ENCODE results near the gene ZNF792. TPM values are rescaled to one million over a fixed set of nuclear protein-coding genes. Genes with fewer than 3 reads are reported as not detected.
"Not testable (repeated sequence)": the region's sequence is repeated elsewhere in the genome, so short reads cannot be mapped to it uniquely, and the experiment has no call there.

ZNF792 gene
- total RNA-seq, 1 donor from 2014 or later: 6.8 TPM

GRCh38 chr19:34994643-34995541 is 30.9 kb upstream of the ZNF792 start:
- intact Hi-C loops (cut with micrococcal nuclease): no loop called here
- Mint-ChIP-seq H3K4me3 (no peak overlapping the region), H3K27me3 (ENCODE audit: insufficient read depth) (peaks cover 2% of the 10 kb centered on the region), H3K27ac (no peak overlapping the region), H3K36me3 (ENCODE audit: low read depth) (peaks cover 4% of the 10 kb centered on the region), H3K9me3 (peaks cover 14% of the 10 kb centered on the region), H3K4me1 (ENCODE audit: low read depth) (peaks cover 39% of the 10 kb centered on the region)
- DNase-seq (ENCODE audit: low spot score): no peak

- H3K36me3 Mint-ChIP-seq (ENCODE audit: low read depth): peaks cover 4% of the 10 kb centered on the region
- H3K9me3 Mint-ChIP-seq: peaks cover 14% of the 10 kb centered on the region
- no peak overlapping the region for H3K27ac Mint-ChIP-seq
- intact Hi-C loops (cut with micrococcal nuclease): no loop called here
- DNase-seq (ENCODE audit: low spot score): no peak
- H3K27me3 Mint-ChIP-seq (ENCODE audit: insufficient read depth): peaks cover 2% of the 10 kb centered on the region
- no peak overlapping the region for H3K4me3 Mint-ChIP-seq
- H3K4me1 Mint-ChIP-seq (ENCODE audit: low read depth): peaks cover 40% of the 10 kb centered on the region
These were observed 30.2 kb upstream of the ZNF792 start for GRCh38 chr19:34994286-34994642.

GRCh38 chr19:34992582-34992981 is 28.6 kb upstream of the ZNF792 start:
- intact Hi-C loops (cut with micrococcal nuclease); H3K27me3 Mint-ChIP-seq (ENCODE audit: insufficient read depth); H3K4me3 Mint-ChIP-seq; H3K36me3 Mint-ChIP-seq (ENCODE audit: low read depth); H3K27ac Mint-ChIP-seq; DNase-seq (ENCODE audit: low spot score): not testable (repeated sequence)
- Mint-ChIP-seq H3K9me3 (peaks cover 14% of the 10 kb centered on the region), H3K4me1 (ENCODE audit: low read depth) (peaks cover 37% of the 10 kb centered on the region)

GRCh38 chr19:34991542-34992333 is 27.7 kb upstream of the ZNF792 start:
- H3K36me3 Mint-ChIP-seq (ENCODE audit: low read depth): peaks cover 4% of the 10 kb centered on the region
- H3K4me1 Mint-ChIP-seq (ENCODE audit: low read depth): peaks cover 29% of the 10 kb centered on the region
- H3K4me3 Mint-ChIP-seq: no peak overlapping the region
- no peak for DNase-seq (ENCODE audit: low spot score)
- H3K9me3 Mint-ChIP-seq: peaks cover 14% of the 10 kb centered on the region
- H3K27me3 Mint-ChIP-seq (ENCODE audit: insufficient read depth): peaks cover 2% of the 10 kb centered on the region
- H3K27ac Mint-ChIP-seq: no peak overlapping the region
- intact Hi-C loops (cut with micrococcal nuclease): no loop called here

GRCh38 chr19:34990578-34991192 is 26.7 kb upstream of the ZNF792 start:
- Mint-ChIP-seq H3K27ac (peak overlapping the region; percentile 83), H3K4me1 (ENCODE audit: low read depth) (peaks cover 33% of the 10 kb centered on the region), H3K9me3 (peaks cover 14% of the 10 kb centered on the region), H3K36me3 (ENCODE audit: low read depth) (peaks cover 4% of the 10 kb centered on the region), H3K4me3 (peak overlapping the region; percentile 35), H3K27me3 (ENCODE audit: insufficient read depth) (peaks cover 2% of the 10 kb centered on the region)
- no peak for DNase-seq (ENCODE audit: low spot score)
- intact Hi-C loops (cut with micrococcal nuclease): loop anchor here (1.0 kb wide), 2 partner anchors 10 to 17 kb away; partner anchors contain the start of gene GRAMD1A

- DNase-seq (ENCODE audit: low spot score): no peak
- peaks cover 14% of the 10 kb centered on the region for H3K9me3 Mint-ChIP-seq
- peaks cover 4% of the 10 kb centered on the region for H3K36me3 Mint-ChIP-seq (ENCODE audit: low read depth)
- no peak overlapping the region for H3K4me3 Mint-ChIP-seq
- H3K27ac Mint-ChIP-seq: peak overlapping the region; percentile 71
- peaks cover 2% of the 10 kb centered on the region for H3K27me3 Mint-ChIP-seq (ENCODE audit: insufficient read depth)
- intact Hi-C loops (cut with micrococcal nuclease): no loop called here
- H3K4me1 Mint-ChIP-seq (ENCODE audit: low read depth): peaks cover 40% of the 10 kb centered on the region
These were observed 25.3 kb upstream of the ZNF792 start for GRCh38 chr19:34989298-34989697.

GRCh38 chr19:34988119-34988518 is 24.1 kb upstream of the ZNF792 start:
- no peak for DNase-seq (ENCODE audit: low spot score)
- Mint-ChIP-seq H3K9me3 (peaks cover 14% of the 10 kb centered on the region), H3K4me1 (ENCODE audit: low read depth) (peaks cover 40% of the 10 kb centered on the region), H3K27ac (no peak overlapping the region), H3K4me3 (no peak overlapping the region), H3K27me3 (ENCODE audit: insufficient read depth) (peaks cover 4% of the 10 kb centered on the region), H3K36me3 (ENCODE audit: low read depth) (peaks cover 4% of the 10 kb centered on the region)
- intact Hi-C loops (cut with micrococcal nuclease): no loop called here

GRCh38 chr19:34985249-34986022 is 21.4 kb upstream of the ZNF792 start:
- peaks cover 6% of the 10 kb centered on the region for H3K27me3 Mint-ChIP-seq (ENCODE audit: insufficient read depth)

GRCh38 chr19:34984287-34984686 is 20.3 kb upstream of the ZNF792 start:
- intact Hi-C loops (cut with micrococcal nuclease): loop anchor here (2.0 kb wide), 1 partner anchor 17 kb away; the partner anchor contains the start of gene GRAMD1A
- Mint-ChIP-seq H3K27ac (no peak overlapping the region), H3K4me3 (no peak overlapping the region), H3K4me1 (ENCODE audit: low read depth) (peaks cover 21% of the 10 kb centered on the region), H3K36me3 (ENCODE audit: low read depth) (no peaks in the 10 kb centered on the region), H3K9me3 (no peaks in the 10 kb centered on the region), H3K27me3 (ENCODE audit: insufficient read depth) (peaks cover 4% of the 10 kb centered on the region)
- DNase-seq (ENCODE audit: low spot score): no peak

More at GRCh38 chr19:34985249-34986022, 21.4 kb upstream of the ZNF792 start:
- DNase-seq (ENCODE audit: low spot score): no peak
- intact Hi-C loops (cut with micrococcal nuclease): loop anchor here (2.0 kb wide), 1 partner anchor 15 kb away; the partner anchor contains the start of gene GRAMD1A
- H3K27ac Mint-ChIP-seq: peak overlapping the region; percentile 64
- H3K36me3 Mint-ChIP-seq (ENCODE audit: low read depth): peaks cover 2% of the 10 kb centered on the region
- peak overlapping the region; percentile 4 for H3K4me3 Mint-ChIP-seq
- no peaks in the 10 kb centered on the region for H3K9me3 Mint-ChIP-seq
- H3K4me1 Mint-ChIP-seq (ENCODE audit: low read depth): peaks cover 29% of the 10 kb centered on the region

- H3K27me3 Mint-ChIP-seq (ENCODE audit: insufficient read depth): peaks cover 4% of the 10 kb centered on the region
- intact Hi-C loops (cut with micrococcal nuclease): loop anchor here (2.0 kb wide), 1 partner anchor 17 kb away; the partner anchor contains the start of gene GRAMD1A
- no peak for DNase-seq (ENCODE audit: low spot score)
- no peak overlapping the region for H3K27ac Mint-ChIP-seq
- peaks cover 3% of the 10 kb centered on the region for H3K9me3 Mint-ChIP-seq
- H3K4me3 Mint-ChIP-seq: no peak overlapping the region
- peaks cover 16% of the 10 kb centered on the region for H3K4me1 Mint-ChIP-seq (ENCODE audit: low read depth)
- H3K36me3 Mint-ChIP-seq (ENCODE audit: low read depth): no peaks in the 10 kb centered on the region
These were observed 19.8 kb upstream of the ZNF792 start for GRCh38 chr19:34983786-34984185.

GRCh38 chr19:34982275-34982674 is 18.2 kb upstream of the ZNF792 start:
- DNase-seq (ENCODE audit: low spot score): no peak
- no peak overlapping the region for H3K27ac Mint-ChIP-seq
- H3K9me3 Mint-ChIP-seq: peaks cover 3% of the 10 kb centered on the region
- H3K36me3 Mint-ChIP-seq (ENCODE audit: low read depth): no peaks in the 10 kb centered on the region
- peaks cover 11% of the 10 kb centered on the region for H3K4me1 Mint-ChIP-seq (ENCODE audit: low read depth)
- peaks cover 4% of the 10 kb centered on the region for H3K27me3 Mint-ChIP-seq (ENCODE audit: insufficient read depth)
- no peak overlapping the region for H3K4me3 Mint-ChIP-seq
- intact Hi-C loops (cut with micrococcal nuclease): no loop called here

All from activated T-helper 1 cell treated with anti-CD3 and anti-CD28 coated beads, Interleukin-12 subunit alpha, Interleukin-12 subunit beta, Interleukin-2, Interleukin-4 antibody, amounts not matched to agents 30 ng/mL and 10 ng/mL and 1 ng/mL, durations not matched to agents 14 hours and 24 hours and 36 hours (primary cell).